Fibroblast of lung (primary cell): ENCODE results near the gene ELMOD1.

Experiments
- EZH2 ChIP-seq: IDR thresholded peaks from 2 replicates; pipeline ENCODE4 v1.5.1; 2012; ENCODE audit warnings: low read length, control low read depth, mild to moderate bottlenecking; ENCODE audit errors: missing control alignments
- TF ChIP-seq, protein P1 (sequence below), 2 donors: IDR thresholded peaks in 1 of 2; conservative IDR thresholded peaks in 1 of 2; 1 replicate in 1 of 2; 2 replicates in 1 of 2; pipeline ENCODE4 v1.5.1; 2011 to 2012; ENCODE audit warnings: low read length in 2 of 2, control low read depth in 1 of 2, inconsistent platforms in 1 of 2, low read depth in 1 of 2, mild to moderate bottlenecking in 1 of 2

DNA sequence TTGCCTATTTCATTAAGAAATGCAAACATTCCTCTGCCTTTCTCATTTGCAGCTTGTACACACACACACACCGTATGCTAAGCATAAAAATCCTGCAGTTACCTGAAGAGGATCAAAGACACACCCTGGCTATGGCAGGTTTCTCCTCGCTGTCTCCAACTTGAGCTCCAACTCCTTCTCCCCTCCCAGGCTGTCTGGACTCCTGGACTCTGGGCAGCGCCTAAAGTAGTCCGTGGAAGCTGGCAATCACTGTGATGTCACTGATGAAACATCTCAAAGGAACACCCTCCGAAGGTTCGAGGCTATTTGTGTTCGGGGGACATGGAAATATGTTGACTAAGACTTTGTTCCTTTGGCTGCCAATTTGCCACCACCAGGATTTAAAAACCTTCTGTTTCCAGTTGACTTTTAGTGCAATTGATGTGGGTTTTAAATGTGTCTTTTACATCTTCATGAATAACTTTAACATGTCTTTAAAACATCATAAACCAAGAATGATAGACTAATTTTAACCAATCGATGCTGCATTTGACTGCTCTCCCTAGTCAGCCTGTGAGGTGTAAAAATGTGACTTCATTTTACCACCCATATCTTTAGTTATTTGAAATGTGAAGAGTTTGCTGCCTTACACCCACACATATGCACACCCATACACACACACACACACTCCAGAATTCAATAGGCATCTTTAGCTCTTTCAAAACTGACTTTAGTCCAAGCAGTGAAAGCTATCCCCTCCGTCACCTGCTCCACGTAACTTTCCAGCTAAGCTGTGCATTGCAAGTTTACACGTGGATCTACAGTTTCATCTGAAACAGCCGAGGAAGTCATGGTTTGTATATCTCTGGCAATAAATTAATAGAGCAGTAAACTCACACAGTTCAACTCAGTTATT is 121.2 kb downstream of the ELMOD1 start, which contains the start of gene SLN:
- no peak for TF ChIP-seq EZH2
- TF ChIP-seq, protein P1, sequence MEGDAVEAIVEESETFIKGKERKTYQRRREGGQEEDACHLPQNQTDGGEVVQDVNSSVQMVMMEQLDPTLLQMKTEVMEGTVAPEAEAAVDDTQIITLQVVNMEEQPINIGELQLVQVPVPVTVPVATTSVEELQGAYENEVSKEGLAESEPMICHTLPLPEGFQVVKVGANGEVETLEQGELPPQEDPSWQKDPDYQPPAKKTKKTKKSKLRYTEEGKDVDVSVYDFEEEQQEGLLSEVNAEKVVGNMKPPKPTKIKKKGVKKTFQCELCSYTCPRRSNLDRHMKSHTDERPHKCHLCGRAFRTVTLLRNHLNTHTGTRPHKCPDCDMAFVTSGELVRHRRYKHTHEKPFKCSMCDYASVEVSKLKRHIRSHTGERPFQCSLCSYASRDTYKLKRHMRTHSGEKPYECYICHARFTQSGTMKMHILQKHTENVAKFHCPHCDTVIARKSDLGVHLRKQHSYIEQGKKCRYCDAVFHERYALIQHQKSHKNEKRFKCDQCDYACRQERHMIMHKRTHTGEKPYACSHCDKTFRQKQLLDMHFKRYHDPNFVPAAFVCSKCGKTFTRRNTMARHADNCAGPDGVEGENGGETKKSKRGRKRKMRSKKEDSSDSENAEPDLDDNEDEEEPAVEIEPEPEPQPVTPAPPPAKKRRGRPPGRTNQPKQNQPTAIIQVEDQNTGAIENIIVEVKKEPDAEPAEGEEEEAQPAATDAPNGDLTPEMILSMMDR (conservative IDR thresholded peaks at IDR 0.05 in 1 of 2, IDR thresholded peaks at IDR 0.05 in 1 of 2; ENCODE audit: low read depth in 1 of 2, low read length in 2 of 2), result no peak
